ENCODE results near the gene CRYGN.

Gene CRYGN

DNA sequence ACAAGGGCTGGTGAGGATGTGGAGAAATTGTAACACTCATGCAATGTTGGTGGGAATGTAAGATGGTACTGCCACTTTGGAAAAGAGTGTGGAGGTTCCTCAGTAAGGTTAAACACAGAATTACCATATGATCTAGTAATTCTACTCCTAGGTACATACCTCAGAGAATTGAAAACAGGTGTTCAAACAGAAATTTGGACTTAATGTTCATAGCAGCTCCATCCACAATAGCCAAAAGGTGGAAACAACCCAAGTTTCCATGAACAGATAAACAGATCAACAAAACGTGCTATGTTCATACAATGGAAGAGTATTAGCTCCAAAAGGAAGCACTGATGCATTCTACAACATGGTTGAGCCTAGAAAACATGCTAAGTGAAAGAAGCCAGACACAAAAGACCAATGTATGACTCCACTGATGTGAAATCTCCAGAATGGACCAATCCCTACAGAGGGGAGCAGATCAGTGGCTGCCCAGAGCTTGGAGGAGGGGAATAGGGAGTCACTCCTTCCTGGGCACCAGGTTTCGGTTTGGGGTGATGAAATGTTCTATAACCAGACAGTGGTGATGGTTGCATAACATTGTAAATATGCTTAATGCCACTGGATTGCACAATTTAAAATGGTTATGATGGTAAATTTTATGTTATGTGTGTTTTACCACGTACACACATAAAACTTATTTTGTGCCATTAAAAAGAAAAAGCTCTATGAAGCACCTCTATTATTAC, 24.4 kb downstream of the CRYGN start:
- TF ChIP-seq, protein P1, sequence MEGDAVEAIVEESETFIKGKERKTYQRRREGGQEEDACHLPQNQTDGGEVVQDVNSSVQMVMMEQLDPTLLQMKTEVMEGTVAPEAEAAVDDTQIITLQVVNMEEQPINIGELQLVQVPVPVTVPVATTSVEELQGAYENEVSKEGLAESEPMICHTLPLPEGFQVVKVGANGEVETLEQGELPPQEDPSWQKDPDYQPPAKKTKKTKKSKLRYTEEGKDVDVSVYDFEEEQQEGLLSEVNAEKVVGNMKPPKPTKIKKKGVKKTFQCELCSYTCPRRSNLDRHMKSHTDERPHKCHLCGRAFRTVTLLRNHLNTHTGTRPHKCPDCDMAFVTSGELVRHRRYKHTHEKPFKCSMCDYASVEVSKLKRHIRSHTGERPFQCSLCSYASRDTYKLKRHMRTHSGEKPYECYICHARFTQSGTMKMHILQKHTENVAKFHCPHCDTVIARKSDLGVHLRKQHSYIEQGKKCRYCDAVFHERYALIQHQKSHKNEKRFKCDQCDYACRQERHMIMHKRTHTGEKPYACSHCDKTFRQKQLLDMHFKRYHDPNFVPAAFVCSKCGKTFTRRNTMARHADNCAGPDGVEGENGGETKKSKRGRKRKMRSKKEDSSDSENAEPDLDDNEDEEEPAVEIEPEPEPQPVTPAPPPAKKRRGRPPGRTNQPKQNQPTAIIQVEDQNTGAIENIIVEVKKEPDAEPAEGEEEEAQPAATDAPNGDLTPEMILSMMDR (conservative IDR thresholded peaks at IDR 0.05; ENCODE audit: low read depth, low read length), result no peak
- no peak overlapping the region for H3K9ac ChIP-seq
- no peaks in the 10 kb centered on the region for H3K36me3 ChIP-seq (ENCODE audit: insufficient read depth)
- no peak overlapping the region for H3K4me2 ChIP-seq
- no peak overlapping the region for H2AFZ ChIP-seq (ENCODE audit: low read depth)
- no peaks in the 10 kb centered on the region for H3K79me2 ChIP-seq (ENCODE audit: insufficient read depth, low read depth)
- no peak overlapping the region for H3K27ac ChIP-seq
- no peak overlapping the region for H3K4me3 ChIP-seq (IDR thresholded peaks at IDR 0.05; ENCODE audit: insufficient read depth, low read depth, low read length)
- H4K20me1 ChIP-seq (ENCODE audit: insufficient read depth), result no peaks in the 10 kb centered on the region
- no peaks in the 10 kb centered on the region for H3K27me3 ChIP-seq (ENCODE audit: insufficient read depth, low read depth)
- no peaks in the 10 kb centered on the region for H3K4me1 ChIP-seq (ENCODE audit: low read depth, poor library complexity, severe bottlenecking)

GRCh38 chr7:151413241-151413640, 26.7 kb downstream of the CRYGN start:
- no peaks in the 10 kb centered on the region for H3K36me3 ChIP-seq (ENCODE audit: insufficient read depth)
- H3K4me3 ChIP-seq (IDR thresholded peaks at IDR 0.05; ENCODE audit: insufficient read depth, low read depth, low read length), result no peak overlapping the region
- no peaks in the 10 kb centered on the region for H3K27me3 ChIP-seq (ENCODE audit: insufficient read depth, low read depth)
- H3K4me1 ChIP-seq (ENCODE audit: low read depth, poor library complexity, severe bottlenecking), result no peaks in the 10 kb centered on the region
- H3K4me2 ChIP-seq, result no peak overlapping the region
- H4K20me1 ChIP-seq (ENCODE audit: insufficient read depth), result no peaks in the 10 kb centered on the region
- H3K79me2 ChIP-seq (ENCODE audit: insufficient read depth, low read depth), result no peaks in the 10 kb centered on the region
- TF ChIP-seq, protein P1 (conservative IDR thresholded peaks at IDR 0.05; ENCODE audit: low read depth, low read length), result no peak
- H2AFZ ChIP-seq (ENCODE audit: low read depth), result no peak overlapping the region
- H3K9ac ChIP-seq, result no peak overlapping the region
- no peak overlapping the region for H3K27ac ChIP-seq

DNA sequence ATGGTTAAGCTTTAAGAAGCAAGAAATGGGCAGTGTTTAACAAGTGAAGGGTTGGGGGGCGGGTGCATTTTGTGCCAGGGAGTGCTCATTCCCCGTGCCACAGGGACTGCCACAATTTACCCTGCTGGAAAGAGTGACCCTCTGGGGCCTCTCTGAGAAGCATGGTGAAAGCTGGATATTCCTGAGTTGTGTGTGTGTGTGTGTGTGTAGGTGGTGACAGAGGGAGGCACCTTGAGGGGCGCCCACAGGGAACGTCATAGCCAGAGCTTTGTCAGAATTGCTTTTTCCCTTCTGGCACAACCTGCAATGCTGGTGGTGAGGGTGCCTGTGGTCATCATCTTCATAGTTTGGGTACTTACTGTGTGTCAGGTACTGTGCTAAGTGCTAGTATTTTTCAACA, 27.6 kb downstream of the CRYGN start:
- H3K9ac ChIP-seq, result no peak overlapping the region
- no peak overlapping the region for H3K4me2 ChIP-seq
- TF ChIP-seq, protein P1 (conservative IDR thresholded peaks at IDR 0.05; ENCODE audit: low read depth, low read length), result no peak
- no peaks in the 10 kb centered on the region for H3K79me2 ChIP-seq (ENCODE audit: insufficient read depth, low read depth)
- no peaks in the 10 kb centered on the region for H3K36me3 ChIP-seq (ENCODE audit: insufficient read depth)
- no peak overlapping the region for H3K27ac ChIP-seq
- H3K4me1 ChIP-seq (ENCODE audit: low read depth, poor library complexity, severe bottlenecking), result no peaks in the 10 kb centered on the region
- no peak overlapping the region for H3K4me3 ChIP-seq (IDR thresholded peaks at IDR 0.05; ENCODE audit: insufficient read depth, low read depth, low read length)
- no peaks in the 10 kb centered on the region for H3K27me3 ChIP-seq (ENCODE audit: insufficient read depth, low read depth)
- H2AFZ ChIP-seq (ENCODE audit: low read depth), result no peak overlapping the region
- no peaks in the 10 kb centered on the region for H4K20me1 ChIP-seq (ENCODE audit: insufficient read depth)

- Histone ChIP-seq H4K20me1 (ENCODE audit: insufficient read depth) (no peaks in the 10 kb centered on the region), H3K4me3 (IDR thresholded peaks at IDR 0.05; ENCODE audit: insufficient read depth, low read depth, low read length) (no peak overlapping the region), H3K4me2 (no peak overlapping the region), H3K27ac (no peak overlapping the region), H3K79me2 (ENCODE audit: insufficient read depth, low read depth) (no peaks in the 10 kb centered on the region), H3K36me3 (ENCODE audit: insufficient read depth) (no peaks in the 10 kb centered on the region), H3K4me1 (ENCODE audit: low read depth, poor library complexity, severe bottlenecking) (no peaks in the 10 kb centered on the region), H3K27me3 (ENCODE audit: insufficient read depth, low read depth) (no peaks in the 10 kb centered on the region), H2AFZ (ENCODE audit: low read depth) (no peak overlapping the region), H3K9ac (no peak overlapping the region)
- TF ChIP-seq, protein P1 (conservative IDR thresholded peaks at IDR 0.05; ENCODE audit: low read depth, low read length), result no peak
These were observed 28.4 kb downstream of the CRYGN start for GRCh38 chr7:151411551-151411950.

Measured in KMS-11 (cell line).